Type B pancreatic cell (in vitro differentiated cells): ENCODE measurements around the gene SPINT2. TPM values are rescaled to one million over a fixed set of nuclear protein-coding genes. Genes with fewer than 3 reads are reported as not detected.
"Not testable (repeated sequence)": the region's sequence is repeated elsewhere in the genome, so short reads cannot be mapped to it uniquely, and the experiment has no call there.

Experiments used
- DNase-seq: peaks from one replicate; pipeline ENCODE4 v3.0.0; 2021; ENCODE audit warnings: mixed read lengths; ENCODE audit not compliant: unreplicated experiment; ENCODE audit errors: extremely low spot score
- H3K27ac Mint-ChIP-seq: 2 replicates; pipeline ENCODE4 v1.8.0; 2021; ENCODE audit warnings: mild to moderate bottlenecking, mixed read lengths
- H3K27me3 Mint-ChIP-seq: 2 replicates; pipeline ENCODE4 v1.8.0; 2021; ENCODE audit warnings: mixed read lengths
- H3K36me3 Mint-ChIP-seq: 2 replicates; pipeline ENCODE4 v1.8.0; 2021; ENCODE audit warnings: mixed read lengths
- H3K4me1 Mint-ChIP-seq: one replicate; pipeline ENCODE4 v1.8.0; 2021; ENCODE audit warnings: mixed read lengths; ENCODE audit not compliant: unreplicated experiment
- H3K4me3 Mint-ChIP-seq: 2 replicates; pipeline ENCODE4 v1.8.0; 2021; ENCODE audit warnings: mild to moderate bottlenecking, mixed read lengths
- H3K9me3 Mint-ChIP-seq: 2 replicates; pipeline ENCODE4 v1.8.0; 2021; ENCODE audit warnings: mixed read lengths
- total RNA-seq: library from RNA; stranded (reverse); gene quantifications from 2 replicates; pipeline ENCODE4 v1.2.1, GENCODE V29; 2021; ENCODE audit warnings: low replicate concordance
- TF ChIP-seq, protein P1 (sequence below): fragments of 200-600 bp; sonication (generic); conservative IDR thresholded peaks from 2 replicates; pipeline ENCODE4 v1.5.0; 2021; ENCODE audit warnings: antibody characterized with exemption, mild to moderate bottlenecking

Gene SPINT2
- total RNA-seq, 1 donor from 2014 or later: 243 TPM

DNA sequence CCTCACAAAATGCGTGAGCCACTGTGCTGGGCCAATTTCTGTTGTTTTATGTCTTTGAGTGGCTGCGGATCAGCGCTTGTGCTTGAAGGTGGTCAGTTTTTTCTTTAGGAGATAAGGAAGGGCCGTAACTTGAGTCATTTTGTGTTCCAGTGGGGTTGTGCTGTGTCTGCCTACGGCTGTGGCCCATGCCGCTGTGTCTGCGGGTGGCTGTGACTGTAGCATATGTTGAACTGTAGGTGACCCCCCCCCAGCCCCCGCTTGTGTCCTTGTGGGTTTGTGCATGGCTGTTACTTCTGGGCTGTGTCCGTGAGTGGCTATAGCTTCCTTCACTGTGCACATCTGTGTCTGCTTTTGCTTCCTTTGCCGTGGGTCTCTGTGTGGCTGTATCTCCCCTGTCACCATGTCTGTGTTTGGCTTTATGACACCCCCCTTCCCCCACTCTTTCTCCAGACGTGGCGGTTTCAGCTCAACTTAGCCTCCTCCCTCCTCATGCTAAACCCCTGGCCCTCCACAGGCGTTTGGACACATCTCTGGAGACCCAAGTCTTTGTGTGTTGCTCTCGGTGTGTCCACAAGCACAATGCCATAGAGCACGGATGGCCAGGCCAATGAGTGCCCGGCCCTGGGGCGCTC, 8.9 kb upstream of the SPINT2 start:
- H3K27me3 Mint-ChIP-seq: peaks cover 20% of the 10 kb centered on the region
- no peaks in the 10 kb centered on the region for H3K9me3 Mint-ChIP-seq
- H3K36me3 Mint-ChIP-seq: no peaks in the 10 kb centered on the region
- H3K4me3 Mint-ChIP-seq: peak overlapping the region; percentile 81
- TF ChIP-seq, protein P1, sequence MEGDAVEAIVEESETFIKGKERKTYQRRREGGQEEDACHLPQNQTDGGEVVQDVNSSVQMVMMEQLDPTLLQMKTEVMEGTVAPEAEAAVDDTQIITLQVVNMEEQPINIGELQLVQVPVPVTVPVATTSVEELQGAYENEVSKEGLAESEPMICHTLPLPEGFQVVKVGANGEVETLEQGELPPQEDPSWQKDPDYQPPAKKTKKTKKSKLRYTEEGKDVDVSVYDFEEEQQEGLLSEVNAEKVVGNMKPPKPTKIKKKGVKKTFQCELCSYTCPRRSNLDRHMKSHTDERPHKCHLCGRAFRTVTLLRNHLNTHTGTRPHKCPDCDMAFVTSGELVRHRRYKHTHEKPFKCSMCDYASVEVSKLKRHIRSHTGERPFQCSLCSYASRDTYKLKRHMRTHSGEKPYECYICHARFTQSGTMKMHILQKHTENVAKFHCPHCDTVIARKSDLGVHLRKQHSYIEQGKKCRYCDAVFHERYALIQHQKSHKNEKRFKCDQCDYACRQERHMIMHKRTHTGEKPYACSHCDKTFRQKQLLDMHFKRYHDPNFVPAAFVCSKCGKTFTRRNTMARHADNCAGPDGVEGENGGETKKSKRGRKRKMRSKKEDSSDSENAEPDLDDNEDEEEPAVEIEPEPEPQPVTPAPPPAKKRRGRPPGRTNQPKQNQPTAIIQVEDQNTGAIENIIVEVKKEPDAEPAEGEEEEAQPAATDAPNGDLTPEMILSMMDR: no peak
- H3K4me1 Mint-ChIP-seq: peaks cover 28% of the 10 kb centered on the region
- H3K27ac Mint-ChIP-seq: peak overlapping the region; percentile 74
- DNase-seq: no peak

DNA sequence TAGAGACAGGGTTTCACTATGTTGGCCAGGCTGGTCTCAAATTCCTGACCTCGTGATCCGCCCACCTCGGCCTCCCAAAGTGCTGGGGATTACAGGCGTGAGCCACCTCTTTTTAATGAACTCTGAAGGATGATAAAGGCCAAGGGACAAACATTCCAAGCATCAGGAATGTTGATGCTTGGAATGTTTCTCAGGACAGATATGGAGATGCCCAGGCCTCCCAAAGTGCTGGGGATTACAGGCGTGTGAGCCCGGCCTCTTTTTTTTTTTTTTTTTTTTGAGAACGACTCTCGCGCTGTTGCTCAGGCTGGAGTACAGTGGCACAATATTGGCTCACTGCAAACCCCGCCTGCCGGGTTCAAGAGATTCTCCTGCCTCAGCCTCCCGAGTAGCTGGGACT, 2.4 kb upstream of the SPINT2 start:
- H3K4me1 Mint-ChIP-seq: peaks cover 22% of the 10 kb centered on the region
- H3K4me3 Mint-ChIP-seq, H3K36me3 Mint-ChIP-seq, DNase-seq, H3K27ac Mint-ChIP-seq, H3K9me3 Mint-ChIP-seq: not testable (repeated sequence)
- H3K27me3 Mint-ChIP-seq: peaks cover 13% of the 10 kb centered on the region

DNA sequence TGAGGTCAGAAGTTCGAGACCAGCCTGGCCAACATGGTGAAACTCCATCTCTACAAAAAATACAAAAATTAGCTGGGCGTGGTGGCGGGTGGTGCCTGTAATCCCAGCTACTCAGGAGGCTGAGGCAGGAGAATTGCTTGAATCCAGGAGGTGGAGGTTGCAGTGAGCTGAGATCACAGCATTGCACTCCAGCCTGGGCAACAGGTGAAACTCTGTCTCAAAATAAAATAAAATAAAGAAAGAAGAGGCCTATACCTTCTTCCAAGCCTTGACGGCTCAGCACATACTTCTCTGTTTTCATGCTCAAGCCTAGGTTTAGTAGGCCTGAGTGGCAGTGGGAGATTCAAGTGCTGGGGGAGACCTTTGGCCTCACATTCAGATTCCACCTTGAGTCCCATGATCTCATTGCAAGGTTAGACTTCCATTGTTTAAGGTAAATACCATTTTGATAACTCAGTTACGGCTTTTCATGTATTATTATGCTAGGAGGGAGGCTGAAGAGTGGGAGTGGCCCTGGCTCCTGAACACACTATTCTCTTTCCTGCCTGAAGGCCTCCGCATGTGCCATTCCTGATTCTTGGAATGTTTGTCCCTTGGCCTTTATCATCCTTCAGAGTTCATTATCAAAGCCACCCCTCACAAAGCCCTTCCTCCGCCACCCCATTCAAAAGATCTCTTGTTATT, 1.6 kb upstream of the SPINT2 start:
- DNase-seq: no peak
- H3K4me1 Mint-ChIP-seq: peaks cover 30% of the 10 kb centered on the region
- peak overlapping the region; percentile 59 for H3K4me3 Mint-ChIP-seq
- no peaks in the 10 kb centered on the region for H3K9me3 Mint-ChIP-seq
- H3K36me3 Mint-ChIP-seq: no peaks in the 10 kb centered on the region
- TF ChIP-seq, protein P1: no peak
- H3K27me3 Mint-ChIP-seq: peaks cover 9% of the 10 kb centered on the region
- H3K27ac Mint-ChIP-seq: peak overlapping the region; percentile 78

DNA sequence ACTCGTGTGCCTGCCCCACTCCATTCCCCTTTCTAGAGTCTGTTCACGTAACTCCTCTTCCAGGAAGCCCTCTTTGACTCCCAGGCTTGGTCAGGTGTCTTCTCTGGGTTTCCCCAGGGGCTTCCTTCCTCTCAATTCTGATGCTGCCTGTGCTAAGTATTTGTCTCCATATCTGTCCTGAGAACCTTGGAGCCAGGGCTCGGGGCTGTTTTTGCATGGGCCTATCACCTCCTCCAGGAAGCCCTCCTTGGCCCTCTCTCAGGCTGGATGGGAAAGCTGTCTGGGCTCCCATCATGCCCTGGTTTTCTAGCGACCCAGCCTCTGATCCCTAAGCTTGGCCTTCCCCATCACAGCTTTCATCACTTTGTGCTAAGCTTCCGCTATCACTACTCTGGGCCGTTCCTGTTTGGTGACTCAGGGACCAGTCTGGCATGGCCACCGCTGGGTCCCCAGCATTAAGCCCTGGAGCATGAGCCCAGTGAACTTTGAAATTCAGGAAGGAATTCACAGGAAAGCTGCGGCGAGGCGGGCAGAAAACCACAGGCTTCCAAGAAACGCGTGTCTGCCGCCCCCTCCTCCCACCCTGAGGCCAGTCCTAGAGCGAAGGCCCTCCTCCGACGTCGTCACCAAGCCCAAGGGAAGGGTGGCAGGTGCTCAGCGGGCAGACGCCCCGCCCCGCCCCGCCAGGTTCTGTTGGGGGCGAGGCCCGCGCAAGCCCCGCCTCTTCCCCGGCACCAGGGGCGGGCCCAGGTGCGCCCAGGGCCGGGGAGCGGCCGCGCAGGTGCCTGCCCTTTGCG, 486 bp upstream of the SPINT2 start:
- Mint-ChIP-seq H3K27me3 (peaks cover 6% of the 10 kb centered on the region), H3K9me3 (no peaks in the 10 kb centered on the region), H3K27ac (peak overlapping the region; percentile 94), H3K4me3 (peak overlapping the region; percentile 85), H3K36me3 (no peaks in the 10 kb centered on the region), H3K4me1 (peaks cover 41% of the 10 kb centered on the region)
- no peak for DNase-seq
- TF ChIP-seq, protein P1: no peak

DNA sequence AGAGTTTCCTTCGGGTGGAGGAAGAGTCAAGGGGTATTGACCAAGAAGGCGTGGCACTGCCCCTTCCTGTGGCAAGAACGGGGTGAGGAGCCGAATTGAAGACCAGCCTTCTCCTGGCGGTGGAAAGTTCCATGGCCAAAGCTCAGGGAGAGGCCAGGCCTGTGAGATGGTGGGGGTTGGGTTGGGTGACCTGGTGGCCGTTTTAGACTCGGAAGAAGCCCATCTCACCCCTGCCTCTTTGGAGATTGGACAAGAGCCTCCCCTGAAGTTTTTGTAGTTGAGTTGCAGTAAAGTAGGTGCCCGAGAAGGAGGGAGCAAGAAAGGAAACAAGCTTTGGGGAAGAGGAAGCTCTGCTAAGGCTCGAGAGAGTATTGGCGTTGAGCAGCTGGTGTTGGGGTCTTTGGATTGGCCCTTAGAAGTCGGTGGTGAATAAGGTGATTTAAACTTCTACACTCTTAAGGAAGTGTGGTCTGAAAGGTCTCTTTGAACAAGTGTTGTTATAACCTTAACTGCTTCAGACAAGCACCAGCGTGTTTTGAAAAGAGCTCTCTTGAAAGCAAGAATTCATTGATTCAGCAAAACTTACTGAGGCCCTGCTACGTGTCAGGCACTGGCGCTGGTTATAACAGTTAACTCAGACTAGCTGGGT, 964 bp downstream of the SPINT2 start:
- peak overlapping the region; percentile 93 for H3K27ac Mint-ChIP-seq
- peaks cover 48% of the 10 kb centered on the region for H3K4me1 Mint-ChIP-seq
- peak overlapping the region; percentile 88 for H3K4me3 Mint-ChIP-seq

More for the DNA sequence above, 964 bp downstream of the SPINT2 start:
- Mint-ChIP-seq H3K36me3 (no peaks in the 10 kb centered on the region), H3K27me3 (peaks cover 6% of the 10 kb centered on the region), H3K9me3 (no peaks in the 10 kb centered on the region)
- no peak for DNase-seq
- TF ChIP-seq, protein P1: no peak
